HG02840 (cell line): Measurements from ENCODE around the gene PRKCQ.

Experiments
- ATAC-seq: cut with Tn5 transposase; IDR thresholded peaks from one replicate; pipeline ENCODE4 v1.9.1; 2021; ENCODE audit warnings: mild to moderate bottlenecking, moderate library complexity, moderate number of reproducible peaks; ENCODE audit not compliant: unreplicated experiment, low FRiP score

PRKCQ gene

DNA sequence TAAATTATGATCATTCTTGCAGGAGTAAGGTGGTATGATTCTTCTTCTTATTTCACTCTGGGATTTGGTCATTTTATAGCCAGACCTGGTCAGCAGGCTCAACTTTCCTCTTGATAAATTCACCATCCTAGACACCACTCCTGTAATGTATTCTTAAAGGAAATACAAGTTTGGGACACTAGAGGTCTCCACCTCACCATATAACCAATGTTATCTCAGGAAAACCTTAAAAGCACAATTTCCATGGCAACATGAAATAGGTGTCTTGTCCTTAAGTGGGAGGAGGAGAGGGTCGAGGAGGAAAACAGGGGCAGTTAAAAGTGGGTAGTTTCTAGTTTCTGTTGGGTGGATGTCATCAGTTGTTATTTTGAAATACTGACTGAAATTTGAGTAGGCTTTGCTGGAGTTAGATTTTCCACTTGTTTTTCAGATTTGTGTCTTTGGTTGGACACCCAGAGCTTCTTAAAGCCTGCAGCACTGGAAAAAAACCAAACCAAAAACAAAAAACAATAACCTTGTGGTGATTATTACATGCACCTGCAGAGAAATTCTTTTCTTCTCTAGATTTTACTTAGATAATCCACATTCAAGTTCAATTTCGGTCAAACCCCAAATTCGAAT lies 163.1 kb downstream of the PRKCQ start:
- no peak for ATAC-seq

- ATAC-seq = no peak
Observed at GRCh38 chr10:6411436-6411835, 168.6 kb downstream of the PRKCQ start.

DNA sequence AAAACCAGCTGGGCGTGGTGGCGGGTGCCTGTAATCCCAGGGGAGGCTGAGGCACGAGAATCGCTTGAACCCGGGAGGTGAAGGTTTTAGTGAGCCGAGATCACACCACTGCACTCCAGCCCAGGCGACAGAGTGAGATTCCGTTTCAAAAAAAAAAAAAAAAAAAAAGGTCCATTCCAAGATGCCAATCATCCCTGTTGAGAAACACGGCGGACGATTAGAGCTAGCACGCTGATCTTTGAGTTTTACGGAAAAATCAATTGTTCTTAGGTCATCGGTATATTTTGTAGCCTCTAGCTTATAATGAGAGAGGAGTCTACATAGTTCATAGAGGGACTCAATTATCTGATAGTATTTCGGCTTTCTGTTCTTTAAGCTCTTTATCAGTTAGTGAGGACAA lies 169.2 kb downstream of the PRKCQ start:
- ATAC-seq = no peak

- ATAC-seq = no peak
Observed at GRCh38 chr10:6409971-6410643, 170.0 kb downstream of the PRKCQ start.

- no peak for ATAC-seq
Observed at GRCh38 chr10:6408799-6409198, 171.3 kb downstream of the PRKCQ start.

DNA sequence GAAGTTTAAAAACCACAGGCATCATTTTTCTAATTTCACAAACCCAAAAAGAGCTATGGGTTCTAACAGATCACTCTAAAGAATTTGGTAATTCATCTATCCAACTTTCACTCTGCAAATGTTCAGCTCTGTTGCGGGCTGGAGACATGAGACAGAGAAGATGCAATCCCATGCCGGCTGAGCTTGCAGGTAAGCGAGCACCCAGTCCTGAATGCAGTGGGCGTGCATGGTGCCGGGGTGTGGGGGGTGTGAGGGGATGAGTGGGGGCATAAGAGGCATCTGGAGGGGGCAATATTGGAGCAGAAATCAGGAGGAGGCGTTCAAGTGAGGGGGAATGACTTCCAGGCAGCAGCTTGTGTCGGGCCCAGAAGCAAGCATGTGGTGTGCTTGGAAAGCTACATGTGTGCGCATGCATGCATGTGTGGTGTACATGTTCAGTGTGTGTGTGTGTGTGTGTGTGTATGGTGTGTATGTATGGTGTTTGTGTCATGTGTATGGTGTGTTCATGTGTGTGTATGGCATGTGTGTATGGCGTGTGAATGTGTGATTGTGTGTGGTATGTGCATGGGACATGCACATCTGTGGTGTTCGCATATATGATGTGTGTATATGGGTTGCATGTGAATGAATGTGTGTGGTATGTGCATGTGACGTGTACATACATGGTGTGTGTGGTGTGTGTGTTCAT lies 172.9 kb downstream of the PRKCQ start:
- ATAC-seq = no peak

GRCh38 chr10:6406220-6407033 lies 173.6 kb downstream of the PRKCQ start:
- no peak for ATAC-seq

DNA sequence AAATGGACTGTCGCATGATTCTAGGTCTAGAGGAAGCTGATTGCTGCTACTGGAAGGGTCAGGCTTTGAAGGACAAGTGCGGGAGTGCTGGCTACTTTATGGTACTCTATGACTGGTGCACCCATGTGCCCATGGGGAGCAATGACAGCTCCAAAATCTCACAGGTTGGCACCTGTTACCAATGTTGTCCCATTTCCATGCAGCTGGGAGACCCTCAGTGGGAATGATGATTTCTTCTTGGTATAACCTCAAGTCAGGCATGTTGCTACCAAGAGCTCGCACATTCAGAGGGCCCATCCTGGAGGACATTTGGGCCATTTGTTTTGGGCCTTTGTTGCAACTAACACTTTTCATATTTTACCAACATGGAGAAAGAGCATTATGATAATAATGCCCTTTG lies 174.4 kb downstream of the PRKCQ start:
- no peak for ATAC-seq

- no peak for ATAC-seq
Observed at GRCh38 chr10:6404127-6405072, 175.7 kb downstream of the PRKCQ start.

DNA sequence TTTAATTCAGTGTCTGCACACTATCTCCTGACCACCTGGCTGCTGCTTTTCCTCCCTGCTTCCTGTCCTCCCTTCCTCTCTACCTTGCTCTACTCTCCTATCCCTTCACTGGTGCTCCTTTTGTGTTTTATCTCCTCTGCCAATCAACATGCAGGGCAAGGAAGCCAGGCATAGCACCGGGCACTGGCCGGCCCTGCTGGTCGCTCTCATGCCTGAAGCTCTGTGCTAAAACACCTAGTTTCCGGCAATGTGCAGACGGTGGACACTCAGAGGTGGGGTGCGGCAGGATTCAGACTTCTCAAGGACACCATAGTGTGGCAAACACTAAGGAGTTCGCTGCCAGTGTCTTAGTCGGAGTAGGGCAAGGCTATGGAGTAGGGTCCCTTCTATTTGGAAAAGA lies 177.1 kb downstream of the PRKCQ start:
- ATAC-seq = no peak

- ATAC-seq = no peak
Observed at GRCh38 chr10:6402349-6402709, 177.7 kb downstream of the PRKCQ start.

- ATAC-seq = peak; percentile 88
Observed at GRCh38 chr10:6401558-6402348, 178.3 kb downstream of the PRKCQ start.

- ATAC-seq = no peak
Observed at GRCh38 chr10:6400821-6401465, 179.1 kb downstream of the PRKCQ start.

DNA sequence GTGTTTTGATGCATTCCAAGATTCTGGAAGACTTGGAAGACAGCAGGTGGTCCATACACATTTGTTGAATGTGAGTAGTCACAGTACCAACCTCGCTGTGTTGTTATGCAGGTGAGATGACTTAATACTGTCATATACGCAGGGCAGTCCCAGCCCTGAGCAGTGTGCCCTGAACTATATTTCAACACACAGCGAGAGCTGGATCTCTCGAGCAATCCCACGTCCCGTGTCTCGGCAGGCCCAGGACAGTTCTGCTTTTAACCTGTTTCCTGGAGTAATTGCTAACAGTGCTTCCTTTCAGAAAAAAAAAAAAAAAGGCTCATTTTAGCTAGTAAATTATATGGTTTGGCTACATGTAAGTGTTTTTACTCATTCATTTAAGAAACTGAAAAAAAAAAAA lies 179.7 kb downstream of the PRKCQ start:
- ATAC-seq = no peak

- ATAC-seq = no peak
Observed at GRCh38 chr10:6399879-6400278, 180.2 kb downstream of the PRKCQ start.

DNA sequence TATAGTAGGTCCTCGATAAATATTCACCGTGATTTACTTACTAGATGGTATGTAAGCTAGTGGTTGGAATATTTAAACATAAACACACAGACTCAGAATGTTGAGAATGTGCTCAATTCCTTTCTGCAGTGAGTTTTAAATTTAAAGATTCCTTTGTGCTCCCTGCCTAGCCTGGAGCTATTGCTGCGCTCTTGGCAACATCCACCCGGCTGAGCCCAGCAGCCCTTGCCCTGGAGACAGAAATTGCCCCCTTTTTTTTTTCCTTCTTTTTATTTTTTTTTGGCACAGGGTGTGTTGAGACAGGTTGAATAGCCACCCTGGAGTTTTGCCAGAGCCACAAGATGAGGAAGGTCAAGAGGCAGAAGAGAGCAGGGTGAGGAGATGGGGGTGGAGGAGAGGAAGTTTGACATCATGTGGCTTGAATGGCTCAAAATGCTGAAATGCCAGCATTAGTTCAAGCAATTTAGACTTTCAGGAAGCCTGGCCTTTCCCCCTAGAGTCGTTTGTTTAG lies 180.8 kb downstream of the PRKCQ start:
- no peak for ATAC-seq

DNA sequence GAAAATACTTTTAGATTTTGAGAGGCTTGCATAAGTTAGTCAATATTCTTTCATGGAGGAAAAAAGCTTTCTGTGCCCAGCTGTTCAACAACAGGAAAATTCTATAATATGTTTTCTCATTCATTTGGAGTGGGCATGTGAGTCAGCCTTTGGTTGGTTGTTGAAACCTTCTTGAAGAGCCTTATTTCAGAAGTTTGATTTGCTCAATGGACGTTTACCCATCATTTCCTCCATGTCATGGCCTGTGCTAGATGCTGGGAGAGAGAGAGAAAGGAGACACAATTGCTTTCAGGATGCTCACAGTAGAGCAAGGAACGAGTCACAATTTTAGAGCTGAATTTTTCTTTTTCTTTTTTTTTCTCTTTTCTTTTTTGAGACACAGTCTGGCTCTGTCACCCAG lies 181.7 kb downstream of the PRKCQ start:
- ATAC-seq = no peak

- ATAC-seq = no peak
Observed at GRCh38 chr10:6396652-6397051, 183.4 kb downstream of the PRKCQ start.

GRCh38 chr10:6396226-6396625 lies 183.8 kb downstream of the PRKCQ start:
- no peak for ATAC-seq
